HG03039 (cell line): ENCODE results near the gene CYP1A2.
"Not testable (repeated sequence)": the region's sequence is repeated elsewhere in the genome, so short reads cannot be mapped to it uniquely, and the experiment has no call there.

Experiments
- ATAC-seq: cut with Tn5 transposase; IDR thresholded peaks from one replicate; pipeline ENCODE4 v1.9.1; 2021; ENCODE audit warnings: mild to moderate bottlenecking, moderate library complexity; ENCODE audit not compliant: unreplicated experiment

Gene CYP1A2

GRCh38 chr15:74748322-74748946, at the start of gene CYP1A2:
Gene CYP1A2 (plus strand): TSS chr15:74748845. CDS start chr15:74749739, 894 bp downstream.
- ATAC-seq: no peak

- no peak for ATAC-seq
These were observed 39.6 kb upstream of the CYP1A2 start for GRCh38 chr15:74709011-74709410.

- ATAC-seq: no peak
These were observed 38.8 kb upstream of the CYP1A2 start for GRCh38 chr15:74709892-74710291.

- no peak for ATAC-seq
These were observed 38.1 kb upstream of the CYP1A2 start for GRCh38 chr15:74710319-74711094.

GRCh38 chr15:74712311-74712710, 36.3 kb upstream of the CYP1A2 start:
- no peak for ATAC-seq

GRCh38 chr15:74716651-74717050, 32.0 kb upstream of the CYP1A2 start:
- ATAC-seq: no peak

GRCh38 chr15:74722591-74722990, 26.1 kb upstream of the CYP1A2 start:
- no peak for ATAC-seq

GRCh38 chr15:74723187-74723586, 25.5 kb upstream of the CYP1A2 start:
- ATAC-seq: no peak

GRCh38 chr15:74723754-74724334, 24.8 kb upstream of the CYP1A2 start:
- no peak for ATAC-seq

GRCh38 chr15:74724570-74725224, 23.9 kb upstream of the CYP1A2 start:
- no peak for ATAC-seq

- ATAC-seq: no peak
These were observed 23.3 kb upstream of the CYP1A2 start, which contains the start of gene CYP1A1 for GRCh38 chr15:74725225-74725774. Gene CYP1A1 (minus strand): TSS chr15:74725528. CDS start chr15:74723097, 2,431 bp downstream.

GRCh38 chr15:74725845-74726773, 22.5 kb upstream of the CYP1A2 start:
- no peak for ATAC-seq

GRCh38 chr15:74726774-74727164, 21.9 kb upstream of the CYP1A2 start:
- ATAC-seq: no peak

- no peak for ATAC-seq
These were observed 20.9 kb upstream of the CYP1A2 start for GRCh38 chr15:74727727-74728126.

GRCh38 chr15:74728699-74729098, 19.9 kb upstream of the CYP1A2 start:
- not testable (repeated sequence) for ATAC-seq

GRCh38 chr15:74729372-74729771, 19.3 kb upstream of the CYP1A2 start:
- ATAC-seq: not testable (repeated sequence)

GRCh38 chr15:74730619-74731316, 17.9 kb upstream of the CYP1A2 start:
- no peak for ATAC-seq

- no peak for ATAC-seq
These were observed 15.8 kb upstream of the CYP1A2 start for GRCh38 chr15:74732846-74733245.

- ATAC-seq: no peak
These were observed 15.4 kb upstream of the CYP1A2 start for GRCh38 chr15:74733269-74733668.
